K562 (cell line): ENCODE data around the gene SDK1. TPM values are rescaled to one million over a fixed set of nuclear protein-coding genes. Genes with fewer than 3 reads are reported as not detected.

Source experiments
- ATAC-seq: fragments of 200-7000 bp; cut with Tn5 transposase; 3 replicates; pipeline ENCODE4 v1.9.1; 2020; ENCODE audit warnings: moderate library complexity
- BruUV-seq: library from RNA; stranded (reverse); fragments of 400-500 nt; replicated peaks from 2 replicates; lab custom pipeline; 2021; lab: Mats Ljungman, UMichigan
- CTCF ChIA-PET: fragments of 300-600 bp; formaldehyde crosslinking; extraction: SDS; loops from one replicate; lab custom pipeline; 2021; ENCODE audit warnings: low intra/inter-chr PET ratio; lab: Yijun Ruan, JAX
- POLR2A ChIA-PET: fragments of 300-600, 350-650 bp; sonication (Branson Sonifier 250); formaldehyde crosslinking; extraction: SDS; loops from one replicate; lab custom pipeline; 2021; ENCODE audit warnings: antibody characterized with exemption, inconsistent platforms; lab: Yijun Ruan, JAX
- DNase-seq, 4 experiments: peaks; one replicate each; pipeline versions ENCODE4 v3.0.0 to v3.0.0-alpha.2; 2011 to 2018; ENCODE audit warnings: low spot score in 3 of 4, mixed read lengths in 3 of 4; ENCODE audit errors: extremely low read depth in 1 of 4
- FAIRE-seq: peaks from 2 replicates; lab custom pipeline; 2011; peaks lifted over from hg19 to GRCh38; lab: Jason Lieb, UNC
- H2AFZ ChIP-seq: 2 replicates; pipeline ENCODE4 v1.6.0; 2011; ENCODE audit warnings: low read depth, low read length, control low read depth, inconsistent platforms
- H3K27ac ChIP-seq: fragments of 200-600 bp; 3 replicates; pipeline ENCODE4 v1.8.0; 2011; ENCODE audit warnings: low read depth, mild to moderate bottlenecking, control low read depth, inconsistent platforms, low read length, moderate library complexity, mixed read lengths; ENCODE audit errors: extremely low read depth
- H3K27me3 ChIP-seq, 2 experiments: fragments of 300-600 bp in 1 of 2; 2 replicates in 1 of 2; 3 replicates in 1 of 2; pipeline versions ENCODE4 v1.6.0 to v1.8.0; 2011; ENCODE audit warnings: inconsistent platforms in 2 of 2, low read length in 2 of 2, mild to moderate bottlenecking in 1 of 2, mixed read lengths in 1 of 2, moderate library complexity in 1 of 2; ENCODE audit not compliant: control insufficient read depth in 2 of 2, insufficient read depth in 2 of 2
- H3K36me3 ChIP-seq: fragments of 300-600 bp; 3 replicates; pipeline ENCODE4 v1.8.0; 2011; ENCODE audit warnings: mild to moderate bottlenecking, low read length, inconsistent platforms; ENCODE audit not compliant: control insufficient read depth, insufficient read depth
- H3K4me1 ChIP-seq, 2 experiments: fragments of 200-600 bp in 1 of 2; replicated peaks in 1 of 2; 2 replicates in 1 of 2; 3 replicates in 1 of 2; pipeline versions ENCODE4 v1.5.1 to v1.8.0; 2011; ENCODE audit warnings: inconsistent platforms in 2 of 2, low read length in 2 of 2, mild to moderate bottlenecking in 1 of 2, mixed read lengths in 1 of 2, moderate library complexity in 1 of 2; ENCODE audit not compliant: control insufficient read depth in 2 of 2, insufficient read depth in 2 of 2
- H3K4me2 ChIP-seq: 2 replicates; pipeline ENCODE4 v1.6.1; 2011; ENCODE audit warnings: low read length, control low read depth, inconsistent platforms, mixed read lengths; ENCODE audit not compliant: insufficient read depth
- H3K4me3 ChIP-seq: fragments of 200-600 bp; sonication (generic), shearing (Covaris generic); 2 replicates; pipeline ENCODE4 v1.5.1; 2016; ENCODE audit warnings: control low read depth, inconsistent platforms
- H3K79me2 ChIP-seq: fragments of 200-600 bp; 3 replicates; pipeline ENCODE4 v1.8.0; 2011; ENCODE audit warnings: low read length, inconsistent platforms; ENCODE audit not compliant: control insufficient read depth, insufficient read depth
- H3K9ac ChIP-seq, 2 experiments: 2 replicates each; pipeline versions ENCODE4 v1.6.0 to v1.6.1; 2011; ENCODE audit warnings: low read depth in 2 of 2, low read length in 2 of 2, control low read depth in 1 of 2, inconsistent platforms in 1 of 2, mild to moderate bottlenecking in 1 of 2, mixed read lengths in 1 of 2; ENCODE audit not compliant: insufficient read depth in 1 of 2
- H3K9me1 ChIP-seq: one replicate; pipeline ENCODE4 v1.6.0; 2011; ENCODE audit warnings: inconsistent platforms, mild to moderate bottlenecking, low read length, moderate library complexity; ENCODE audit not compliant: control insufficient read depth, insufficient read depth
- H3K9me3 ChIP-seq: replicated peaks from 2 replicates; pipeline ENCODE4 v1.5.1; 2011; ENCODE audit warnings: low read depth, low read length, inconsistent platforms; ENCODE audit not compliant: control insufficient read depth, insufficient read depth
- H4K20me1 ChIP-seq: replicated peaks from 2 replicates; pipeline ENCODE4 v1.6.1; 2011; ENCODE audit warnings: low read length, inconsistent platforms, mixed read lengths; ENCODE audit not compliant: control insufficient read depth, insufficient read depth
- ELK1 ChIP-seq: sonication (generic); formaldehyde crosslinking; IDR thresholded peaks from 2 replicates; pipeline ENCODE4 v1.8.1; 2022; ENCODE audit warnings: missing genetic modification reagents
- FOS ChIP-seq: IDR thresholded peaks from 3 replicates; pipeline ENCODE4 v1.6.1; 2011; ENCODE audit not compliant: insufficient read length; ENCODE audit errors: extremely low read depth
- LARP7 ChIP-seq: fragments of 450-650 bp; IDR thresholded peaks from 2 replicates; pipeline ENCODE4 v1.6.1; 2016
- MED1 ChIP-seq: sonication (generic); formaldehyde crosslinking; IDR thresholded peaks from 2 replicates; pipeline ENCODE4 v1.8.1; 2023; ENCODE audit warnings: missing genetic modification reagents, borderline replicate concordance
- POLR2AphosphoS2 ChIP-seq: IDR thresholded peaks from 2 replicates; pipeline ENCODE4 v1.6.1; 2012; ENCODE audit warnings: low read length, improper control_type of control experiment
- SNRNP70 ChIP-seq: fragments of 200-400 bp; formaldehyde crosslinking; optimal IDR thresholded peaks from 2 replicates; pipeline ENCODE3; 2017; ENCODE audit warnings: low read depth, low read length
- ZNF24 ChIP-seq: fragments of 450-650 bp; IDR thresholded peaks from 2 replicates; pipeline ENCODE4 v1.6.1; 2016
- ZNF318 ChIP-seq, 2 experiments: fragments of 450-650 bp; IDR thresholded peaks; 2 replicates each; pipeline ENCODE4 v1.6.1; 2016; ENCODE audit warnings: mild to moderate bottlenecking in 2 of 2, borderline replicate concordance in 1 of 2, low read depth in 1 of 2, moderate library complexity in 1 of 2
- ZNF444 ChIP-seq: fragments of 250-450 bp; sonication (Bioruptor Pico); IDR thresholded peaks from 2 replicates; pipeline ENCODE4 v1.4.0; 2020; ENCODE audit warnings: mild to moderate bottlenecking, moderate library complexity
- ZNF79 ChIP-seq: fragments of 250-450 bp; sonication (Bioruptor Pico); IDR thresholded peaks from 2 replicates; pipeline ENCODE4 v1.4.0; 2020; ENCODE audit warnings: low read depth, mild to moderate bottlenecking, moderate library complexity
- ZSCAN29 ChIP-seq: fragments of 450-650 bp; IDR thresholded peaks from 2 replicates; pipeline ENCODE4 v1.6.1; 2017
- WGBS: fragments of 100-300 bp; shearing (Covaris generic); methylation state at CpG from one replicate; pipeline ENCODE4 v1.1.6; 2016; ENCODE audit warnings: low coverage, mixed read lengths; ENCODE audit not compliant: insufficient coverage; ENCODE audit errors: missing lambda C conversion rate; 5-methylcytosine and 5-hydroxymethylcytosine counted together
- in situ Hi-C: fragments of 300-500 bp; cut with MboI; formaldehyde crosslinking; loops from 4 replicates; pipeline ENCODE4 v1.15.0; 2018; ENCODE audit warnings: inconsistent platforms, mixed read lengths
- intact Hi-C: fragments of 100-400 bp; cut with micrococcal nuclease; formaldehyde crosslinking; loops from 2 replicates; pipeline ENCODE4 v1.14.2; 2022
- polyA plus RNA-seq, 8 experiments: library from polyadenylated mRNA; depleted of rRNA in 4 of 8; stranded (reverse) in 5 of 8; unstranded in 3 of 8; fragments of >200 nt; fragmentation: Nextera tagmentation in 2 of 8; fragmentation: Illumina TruSeq in 1 of 8; extraction: Ambion mirVana in 2 of 8; extraction: Trizol in 1 of 8; gene quantifications; 2 replicates each; pipeline versions ENCODE4 v1.2.1 to v1.2.3, GENCODE V29; 2011 to 2014; ENCODE audit warnings: inconsistent platforms in 1 of 8, missing spikeins in 1 of 8
- total RNA-seq, 7 experiments: library from RNA; depleted of rRNA in 6 of 7; stranded (reverse); fragments of >200 nt in 6 of 7; fragmentation: Illumina TruSeq in 2 of 7; extraction: Trizol in 2 of 7; gene quantifications; 2 replicates each; pipeline versions ENCODE4 v1.2.1 to v1.2.3, GENCODE V29; 2011 to 2021; ENCODE audit warnings: low replicate concordance in 1 of 7

Gene SDK1
- total and polyA plus RNA-seq, 9 of the 15 experiments (the other 6 are each of a cell fraction or from before 2014, with no cell fraction given): 0.16 TPM; not detected in 8

GRCh38 chr7:4078580-4078979 is 777.5 kb downstream of the SDK1 start:
- POLR2A ChIA-PET: no interaction called here
- intact Hi-C loops: no loop called here
- peaks cover 3 to 35% of the 10 kb centered on the region in 2 experiments; a peak in 4 of 5 replicates for H3K27me3 ChIP-seq
- DNase-seq: no peak
- WGBS: 0% methylated on average over 13 of the region's 13 CpGs
- no peaks in the 10 kb centered on the region for H3K79me2 ChIP-seq
- FAIRE-seq: no peak
- no peak overlapping the region for H3K27ac ChIP-seq
- no peak overlapping the region for H2AFZ ChIP-seq
- no peaks in the 10 kb centered on the region for H3K36me3 ChIP-seq
- no peaks in the 10 kb centered on the region for H3K4me1 ChIP-seq
- no peaks in the 10 kb centered on the region for H4K20me1 ChIP-seq
- ATAC-seq: no peak
- H3K9me1 ChIP-seq: no peaks in the 10 kb centered on the region
- H3K4me2 ChIP-seq: no peak overlapping the region
- no TSS peak for BruUV-seq
- in situ Hi-C loops: no loop called here
- no peak overlapping the region for H3K4me3 ChIP-seq
- CTCF ChIA-PET: no interaction called here
- H3K9me3 ChIP-seq: no peaks in the 10 kb centered on the region
- H3K9ac ChIP-seq: no peak overlapping the region
- TF ChIP-seq FOS: no peak
- TF ChIP-seq LARP7: no peak
- TF ChIP-seq MED1 (CRISPR knock-in tag): no peak
- TF ChIP-seq SNRNP70: no peak
- no peak for TF ChIP-seq ZSCAN29
- no peak for TF ChIP-seq ZNF24
- no peak for TF ChIP-seq ZNF79
- no peak for TF ChIP-seq ZNF444 (CRISPR knock-in tag)
- TF ChIP-seq POLR2AphosphoS2: no peak
- no peak for TF ChIP-seq ELK1 (CRISPR knock-in tag)
- no peak for TF ChIP-seq ZNF318 (IDR thresholded peaks at IDR 0.05; ENCODE audit: borderline replicate concordance in 1 of 2, low read depth in 1 of 2)
